Mesenteric fat pad (tissue), 1 donor: ENCODE results near the gene RAB6A. TPM values are rescaled to one million over a fixed set of nuclear protein-coding genes. Genes with fewer than 3 reads are reported as not detected.
"Not testable (repeated sequence)": the region's sequence is repeated elsewhere in the genome, so short reads cannot be mapped to it uniquely, and the experiment has no call there.

ENCODE experiments used
- DNase-seq: peaks from one replicate; pipeline ENCODE4 v3.0.0-alpha.2; 2020; ENCODE audit warnings: low spot score
- long read RNA-seq: library from polyadenylated mRNA; unstranded; transcript quantifications from one replicate; pipeline ENCODE4 v2.0.0, GENCODE V29; 2020
- total RNA-seq: library from RNA; stranded (reverse); fragmentation: NEBNext Ultra II Directional; extraction: Animal tissue kit (Norgen Biotek cat#: 25700); gene quantifications from one replicate; pipeline ENCODE4 v1.2.1, GENCODE V29; 2021
- donor health status: DM: yes; HTN: yes; CAD: no.

RAB6A gene
- 122 TPM for total RNA-seq
- long read RNA-seq, transcript RAB6A-208 (2 exons, 1,812 nt): minor isoform, 7 of 58 reads
- long read RNA-seq, transcript RAB6A-202 (8 exons, 3,085 nt): minor isoform, 8 of 58 reads
- long read RNA-seq, transcript RAB6A-201 (8 exons, 3,389 nt): major isoform, 16 of 58 reads
- long read RNA-seq, partial matches to known transcripts: 7 of 58 reads
- long read RNA-seq, other reads (novel, unspliced or antisense): 20 of 58 reads

DNA sequence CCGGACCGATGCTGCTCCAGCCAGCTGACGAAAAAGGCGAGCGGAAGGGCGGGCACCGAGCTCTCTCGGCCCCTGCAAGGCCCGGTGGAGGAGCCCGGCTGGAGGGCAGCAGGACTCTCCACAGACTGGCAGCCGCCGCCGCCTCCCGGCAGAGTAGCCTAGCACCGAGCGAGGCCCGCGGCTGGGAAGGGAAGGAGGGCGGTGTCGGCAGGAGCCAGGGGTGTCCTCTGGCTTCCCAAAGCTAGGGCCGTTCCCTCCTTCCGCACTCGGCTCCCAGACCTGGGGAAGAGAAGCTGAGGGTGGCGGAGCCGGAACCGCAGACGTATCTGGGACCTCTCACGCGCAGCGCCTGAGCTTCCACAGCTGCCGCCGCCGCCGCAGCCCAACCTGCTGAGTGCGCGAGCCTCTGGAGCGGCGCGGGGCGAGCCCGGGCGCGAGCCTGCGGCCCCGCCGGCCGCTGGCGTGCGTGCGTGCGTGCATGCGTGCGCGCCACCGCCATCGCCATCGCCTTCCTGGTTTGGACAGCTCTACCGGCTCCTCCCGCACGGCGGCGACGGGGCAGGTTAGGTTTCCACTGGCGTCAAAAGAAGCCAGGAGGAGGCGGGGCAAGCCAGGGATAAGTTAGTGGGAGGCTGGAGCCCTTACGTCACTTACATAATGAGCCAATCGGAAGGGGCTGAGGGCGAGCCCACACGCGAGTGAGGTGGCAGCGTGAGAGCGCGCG lies at the start of gene RAB6A:
Gene RAB6A (minus strand): TSS at position 396 of the 724 bp plus-strand sequence. CDS start 439 bp downstream, outside the sequence.
- peak; percentile 100 for DNase-seq

DNA sequence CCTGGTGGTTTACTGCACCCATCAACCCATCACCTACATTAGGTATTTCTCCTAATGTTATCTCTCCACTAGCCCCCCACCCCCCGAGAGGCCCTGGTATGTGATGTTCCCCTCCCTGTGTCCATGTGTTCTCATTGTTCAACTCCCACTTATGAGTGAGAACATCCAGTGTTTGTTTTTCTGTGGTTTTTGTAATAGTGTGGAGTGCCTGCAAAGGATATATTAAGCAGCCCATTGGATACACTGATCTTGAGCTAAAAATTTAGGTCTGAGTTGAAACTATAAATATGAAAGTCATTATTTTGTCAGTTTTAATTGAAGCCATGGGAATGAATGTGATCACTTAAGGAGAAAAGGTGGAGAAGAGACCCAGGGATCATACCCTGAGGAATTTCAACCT lies 49.8 kb upstream of the RAB6A start:
- no peak for DNase-seq

GRCh38 chr11:73808052-73808451 lies 47.2 kb upstream of the RAB6A start:
- no peak for DNase-seq

- DNase-seq: no peak
These were observed 43.8 kb upstream of the RAB6A start for GRCh38 chr11:73804712-73805111.

- DNase-seq: no peak
These were observed 40.3 kb upstream of the RAB6A start for GRCh38 chr11:73801136-73801535.

DNA sequence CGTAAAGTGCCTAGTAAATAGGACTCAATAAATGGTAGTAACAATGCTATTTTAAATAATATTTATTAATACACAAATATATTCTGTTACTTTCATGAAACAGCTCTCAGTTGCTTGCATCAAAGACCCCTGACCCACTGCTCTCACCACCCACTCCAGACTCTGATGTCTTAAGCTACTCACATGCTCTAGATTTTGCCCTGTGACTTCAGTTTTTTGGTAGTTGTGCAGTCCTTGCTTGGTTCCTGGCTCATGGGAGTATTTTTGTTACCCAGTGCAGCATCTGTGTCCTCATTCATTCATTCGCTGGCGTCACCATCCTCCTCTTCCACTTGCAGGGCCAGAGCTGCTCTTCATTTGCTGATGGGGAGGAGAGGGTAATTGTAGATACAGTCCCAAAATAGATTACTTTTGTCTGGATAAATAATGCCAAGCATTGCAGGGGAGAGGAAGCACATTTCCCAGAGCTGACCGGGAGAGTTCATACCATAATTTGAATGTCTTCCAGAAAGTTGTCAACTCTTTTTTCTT lies 39.5 kb upstream of the RAB6A start:
- DNase-seq: no peak

DNA sequence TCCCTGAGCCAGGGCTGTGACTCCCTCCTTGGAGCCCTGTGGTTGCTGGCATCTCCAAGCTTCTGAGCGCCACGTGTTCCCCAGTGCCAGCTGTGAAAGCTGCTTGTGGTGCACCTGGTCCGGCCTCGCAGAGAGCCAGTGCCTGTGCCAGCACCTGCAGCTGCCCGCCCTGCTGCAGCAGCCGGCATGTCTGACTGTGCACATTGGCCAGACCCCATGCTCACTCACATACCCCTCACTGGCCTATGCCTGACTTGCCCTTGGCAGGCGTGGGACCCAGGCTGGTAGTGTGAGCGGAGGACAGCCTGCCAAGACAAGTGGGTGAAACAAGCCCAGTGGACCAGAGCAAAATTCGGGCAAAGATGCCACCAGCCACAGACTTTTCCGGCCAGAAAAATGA lies 36.6 kb upstream of the RAB6A start:
- DNase-seq: no peak

DNA sequence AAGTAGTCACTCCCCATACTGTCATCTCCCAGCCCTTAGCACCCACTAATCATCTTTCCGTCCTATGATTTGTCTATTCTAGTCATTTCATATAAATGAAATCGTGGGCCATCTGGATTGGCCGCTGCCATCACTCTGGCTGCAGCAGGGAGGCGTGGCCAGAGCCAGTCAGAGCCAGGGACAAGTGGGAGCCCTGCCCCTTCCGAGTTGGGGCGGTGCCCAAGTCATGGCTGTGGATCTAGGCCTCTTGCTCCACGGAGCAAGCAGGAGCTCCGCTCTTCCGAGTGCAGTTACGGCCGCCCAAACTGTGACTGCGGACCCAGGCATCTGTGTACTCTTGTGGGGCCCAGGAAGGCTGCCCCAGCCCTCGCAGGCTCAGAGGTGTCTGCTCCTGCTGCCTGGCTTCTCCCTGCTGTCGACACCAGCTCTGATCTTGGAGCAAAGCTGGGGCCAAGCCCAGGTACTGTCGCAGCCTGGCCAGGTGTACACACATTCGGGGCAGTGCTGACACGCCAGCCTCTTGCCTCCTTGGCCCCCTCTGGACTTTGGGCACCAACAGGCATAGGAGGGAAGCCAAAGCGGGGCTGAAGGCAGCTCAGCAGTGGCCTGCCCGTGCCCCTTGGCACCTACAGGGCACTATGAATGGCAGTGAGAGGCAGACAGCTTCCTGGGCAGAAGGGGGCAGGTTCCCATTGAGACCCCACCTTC lies 35.2 kb upstream of the RAB6A start:
- no peak for DNase-seq

DNA sequence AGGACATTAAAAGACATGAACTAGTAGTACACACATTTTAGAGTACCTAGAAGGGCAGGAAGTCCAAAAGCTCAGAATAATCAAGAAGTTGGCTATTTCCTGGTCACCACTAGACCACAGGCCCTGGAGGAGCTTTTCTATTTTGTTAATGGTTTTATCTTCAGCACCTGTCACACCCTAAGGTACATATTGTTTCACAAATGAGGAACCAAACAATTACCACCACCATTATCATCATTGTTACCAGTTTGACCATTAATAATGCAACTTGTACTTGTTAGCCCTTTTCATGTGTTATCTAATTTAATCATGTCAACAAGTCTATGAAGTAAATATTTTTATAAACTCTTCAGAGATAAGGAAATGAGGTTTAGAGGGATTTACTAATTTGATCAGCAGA lies 31.7 kb upstream of the RAB6A start:
- no peak for DNase-seq

- no peak for DNase-seq
These were observed 28.4 kb upstream of the RAB6A start for GRCh38 chr11:73789279-73789670.

DNA sequence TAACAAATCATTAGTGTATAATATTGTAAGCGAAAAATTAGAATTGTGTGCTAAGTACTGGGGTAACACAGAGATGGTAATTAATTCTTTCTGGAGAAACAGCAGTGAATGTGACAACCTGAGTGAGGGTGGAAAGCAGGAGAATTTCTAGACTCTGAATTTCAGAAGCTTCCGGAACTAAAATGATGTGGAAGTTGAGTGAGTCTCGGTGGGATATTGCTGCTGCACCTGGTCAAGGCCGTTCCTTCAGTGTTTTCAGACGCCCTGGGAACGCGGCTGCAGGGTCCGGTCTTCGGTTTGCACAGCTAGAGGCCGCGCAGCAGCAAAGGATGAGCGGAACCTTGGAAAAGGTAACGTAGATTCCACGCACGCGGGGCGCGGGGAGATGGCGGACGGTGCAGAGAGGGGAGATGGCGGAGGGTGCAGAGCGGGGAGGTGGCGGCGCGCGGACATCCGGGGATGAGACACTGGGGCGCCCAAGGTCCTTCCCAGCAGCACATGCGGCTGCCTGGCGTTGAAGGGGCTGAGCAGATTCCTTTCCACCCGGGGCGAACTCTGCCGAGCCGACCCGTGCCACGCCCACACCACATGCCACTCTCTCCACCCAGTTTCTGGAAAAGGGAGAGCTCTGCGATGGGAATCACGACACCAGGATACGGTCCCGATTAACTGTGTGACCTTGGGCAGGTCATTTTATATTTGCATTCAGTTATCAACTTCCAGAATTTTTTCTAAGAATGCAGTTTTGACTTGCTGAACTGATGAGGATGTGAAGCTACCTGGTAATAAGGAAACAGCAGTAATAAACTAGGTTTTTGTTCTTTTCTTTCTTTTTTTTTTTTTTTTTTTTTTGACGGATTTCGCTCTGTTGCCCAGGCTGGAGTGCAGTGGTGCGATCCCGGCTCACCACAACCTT lies 27.0 kb upstream of the RAB6A start, which contains the start of gene MRPL48:
Gene MRPL48 (plus strand): TSS at position 232 of the 916 bp plus-strand sequence. CDS start 98 bp downstream, at position 330.
- peak; percentile 96 for DNase-seq

DNA sequence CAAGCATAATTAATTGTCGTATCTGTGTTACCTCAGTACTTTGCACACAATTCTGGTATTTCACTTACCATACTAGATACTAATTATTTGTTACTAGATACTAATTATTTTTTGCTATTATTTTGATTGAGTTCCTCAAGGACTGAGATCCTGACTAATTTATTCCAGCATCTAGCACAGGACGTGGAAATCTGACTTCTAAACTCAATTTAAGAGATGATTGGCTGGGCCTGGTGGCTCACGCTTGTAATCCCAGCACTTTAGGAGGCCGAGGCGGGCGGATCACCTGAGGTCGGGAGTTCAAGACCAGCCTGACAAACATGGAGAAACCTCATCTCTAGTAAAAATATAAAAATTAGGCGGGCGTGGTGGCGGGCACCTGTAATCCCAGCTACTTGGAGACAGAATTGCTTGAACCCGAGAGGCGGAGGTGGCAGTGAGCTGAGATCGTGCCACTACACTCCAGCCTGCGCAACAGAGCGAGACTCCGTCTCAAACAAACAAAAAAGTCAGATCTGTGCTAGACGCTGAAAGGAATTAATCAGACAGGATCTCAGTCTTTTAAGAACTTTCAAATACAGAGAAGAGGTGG lies 26.3 kb upstream of the RAB6A start:
- DNase-seq: no peak

DNA sequence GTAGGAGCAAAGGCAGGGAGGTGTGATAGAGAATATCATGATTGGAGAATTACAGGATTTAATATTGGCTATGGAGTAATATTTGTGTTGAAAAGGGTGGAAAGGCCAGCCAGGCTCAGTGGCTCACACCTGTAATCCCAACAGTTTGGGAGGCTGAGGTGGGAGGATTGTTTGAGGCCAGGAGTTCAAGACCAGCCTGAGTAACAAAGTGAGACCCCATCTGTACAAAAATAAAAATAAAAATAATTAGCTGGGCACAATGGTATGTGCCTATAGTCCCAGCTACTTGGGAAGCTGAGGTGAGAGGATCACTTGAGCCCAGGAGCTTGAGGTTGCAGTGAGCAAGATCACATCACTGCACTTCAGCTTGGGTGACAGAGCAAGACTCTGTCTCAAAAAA lies 24.6 kb upstream of the RAB6A start:
- not testable (repeated sequence) for DNase-seq

DNA sequence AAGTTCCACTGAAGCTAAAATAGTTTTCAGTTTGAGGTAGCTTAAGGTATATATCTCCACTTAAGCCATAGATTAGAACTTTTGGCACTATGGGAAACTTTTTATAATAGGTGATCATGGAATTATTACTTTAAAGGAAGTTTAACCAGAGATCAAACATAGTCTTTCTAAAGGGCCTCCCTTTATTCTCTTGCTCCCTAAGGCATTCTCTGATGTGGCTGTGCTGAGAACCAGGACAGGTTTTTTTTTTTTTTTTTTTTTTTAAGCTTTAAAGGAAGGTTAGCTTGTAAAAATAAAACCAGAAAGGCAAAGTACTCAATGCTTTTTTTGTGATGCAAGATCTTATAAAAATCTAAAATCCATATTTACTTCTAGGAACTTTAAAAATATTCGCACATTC lies 23.9 kb upstream of the RAB6A start:
- no peak for DNase-seq

DNA sequence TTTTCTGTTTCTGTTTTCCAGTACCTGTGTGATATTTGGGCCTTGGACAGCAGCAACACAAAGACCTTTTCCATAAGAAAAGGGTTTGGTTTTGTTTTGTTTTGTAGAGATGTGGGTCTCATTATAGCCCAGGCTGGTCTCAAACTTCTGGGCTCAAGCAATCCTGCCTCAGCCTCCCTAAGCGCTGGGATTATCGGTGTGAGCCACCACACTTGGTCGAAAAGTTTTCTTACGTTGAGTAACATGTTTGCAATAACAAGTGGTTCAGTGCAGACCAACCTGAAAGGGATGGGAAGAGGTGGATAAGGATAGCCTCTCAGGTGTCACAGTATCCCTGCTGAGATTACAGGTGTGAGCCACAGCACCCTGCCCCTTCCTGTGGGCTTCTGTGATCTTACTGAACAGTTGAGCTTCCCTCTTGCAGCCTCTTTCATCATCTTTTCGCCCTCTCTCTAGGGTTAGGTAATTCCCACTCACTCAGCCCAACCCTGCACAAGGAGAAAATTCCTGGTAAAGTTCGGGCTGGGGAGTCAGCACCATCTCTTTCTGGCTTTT lies 23.3 kb upstream of the RAB6A start:
- no peak for DNase-seq

GRCh38 chr11:73783483-73784020 lies 22.7 kb upstream of the RAB6A start:
- DNase-seq: no peak

- no peak for DNase-seq
These were observed 20.4 kb upstream of the RAB6A start for GRCh38 chr11:73781303-73781702.

DNA sequence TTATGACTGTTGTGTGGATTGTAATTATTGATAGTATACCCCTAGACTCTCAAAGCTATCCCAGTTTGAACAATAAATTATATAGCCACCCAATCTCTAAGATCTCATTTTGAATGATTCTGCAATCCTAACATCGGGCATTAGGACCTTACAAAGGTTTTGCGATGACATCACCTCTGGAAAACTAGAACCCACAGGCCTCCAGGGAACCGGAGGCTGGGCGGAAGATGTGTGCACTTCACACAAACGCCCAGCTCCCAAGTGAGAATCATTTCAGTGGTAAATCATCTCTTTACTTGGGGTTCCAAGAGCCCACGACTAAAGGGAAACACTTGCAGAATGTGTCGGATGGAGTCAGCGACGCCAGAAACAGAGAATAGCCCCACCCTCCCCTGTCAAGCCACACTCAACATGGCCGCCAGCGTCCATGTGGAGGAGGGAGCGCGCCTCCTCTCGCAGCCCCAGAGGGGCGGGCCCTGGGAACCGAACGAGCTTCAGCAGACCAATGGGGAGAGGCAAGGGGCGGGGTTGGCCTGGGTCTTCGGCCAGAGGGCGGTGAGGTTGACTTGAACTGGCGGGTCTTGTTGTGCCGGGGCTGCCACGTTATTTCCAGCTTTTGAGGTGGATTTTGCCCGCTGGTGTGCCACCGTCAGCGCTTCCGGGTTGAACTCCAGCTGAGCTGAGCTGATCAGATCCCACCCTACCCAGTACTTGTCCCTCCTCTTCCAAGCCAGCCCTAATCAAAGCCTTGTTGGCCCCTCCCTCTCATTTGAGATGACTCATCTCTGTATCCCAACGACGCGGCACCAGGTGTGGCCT lies 18.4 kb upstream of the RAB6A start:
- peak; percentile 99 for DNase-seq

DNA sequence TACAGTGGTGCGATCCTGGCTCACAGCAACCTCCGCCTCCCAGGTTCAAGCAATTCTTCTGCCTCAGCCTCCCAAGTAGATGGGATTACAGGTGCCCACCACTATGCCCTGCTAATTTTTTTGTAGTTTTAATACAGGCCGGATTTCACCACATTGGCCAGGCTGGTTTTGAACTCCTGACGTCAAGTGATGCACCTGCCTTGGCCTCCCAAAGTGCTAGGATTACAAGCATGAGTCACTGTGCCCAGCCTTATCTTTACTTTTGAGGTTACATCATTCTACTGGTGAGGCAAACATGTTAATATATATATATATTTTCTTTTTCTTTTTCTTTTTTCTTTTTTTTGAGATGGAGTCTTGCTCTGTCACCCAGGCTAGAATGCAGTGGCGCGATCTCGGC lies 9.9 kb upstream of the RAB6A start:
- DNase-seq: not testable (repeated sequence)
